Measurements from ENCODE around the gene AGPAT2. TPM values are rescaled to one million over a fixed set of nuclear protein-coding genes. Genes with fewer than 3 reads are reported as not detected.
"Not testable (repeated sequence)": the region's sequence is repeated elsewhere in the genome, so short reads cannot be mapped to it uniquely, and the experiment has no call there.

AGPAT2 gene
- total RNA-seq, 1 experiment from 2014 or later = 103 TPM

DNA sequence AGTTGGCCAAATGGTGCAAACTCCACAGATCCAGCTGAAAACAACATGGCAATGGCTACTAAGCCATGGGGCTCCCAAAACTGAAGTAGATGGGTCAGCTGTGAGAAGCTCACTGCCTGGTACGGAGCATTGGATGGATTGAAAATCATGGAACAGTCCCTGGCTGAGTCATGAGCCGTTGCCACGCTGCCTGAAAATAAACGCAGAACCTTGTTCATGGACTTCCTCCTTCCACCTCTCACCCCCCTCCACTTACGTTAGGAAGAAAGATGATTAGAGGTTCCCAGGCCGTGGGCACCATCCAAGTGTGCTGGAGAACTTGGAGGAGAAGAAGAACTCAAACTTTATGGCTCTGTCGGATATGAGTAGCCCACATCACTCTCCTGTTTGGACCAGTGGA, 18.3 kb upstream of the AGPAT2 start:
- ATAC-seq (no peak), DNase-seq (no peak)
- ChIA-PET CTCF (no interaction called here), POLR2A (ENCODE audit: unreplicated experiment) (no interaction called here)
- Histone ChIP-seq H3K27ac (ENCODE audit: low read length) (no peak overlapping the region), H2AFZ (ENCODE audit: low read length) (no peak overlapping the region), H3K4me3 (ENCODE audit: low read length) (no peak overlapping the region), H3K4me1 (ENCODE audit: insufficient read depth, low read length) (no peaks in the 10 kb centered on the region), H3K36me3 (ENCODE audit: low read depth, low read length) (no peaks in the 10 kb centered on the region), H3K4me2 (ENCODE audit: low read length) (no peak overlapping the region), H4K20me1 (ENCODE audit: low read length) (no peaks in the 10 kb centered on the region), H3F3A (ENCODE audit: low read length, unreplicated experiment) (no peaks in the 10 kb centered on the region), H3K9me2 (replicated peaks; ENCODE audit: low read length) (no peaks in the 10 kb centered on the region), H3K9me3 (ENCODE audit: low read length) (no peaks in the 10 kb centered on the region), H3K9ac (ENCODE audit: low read length) (no peak overlapping the region), H3K79me2 (ENCODE audit: low read length) (no peaks in the 10 kb centered on the region), H3K27me3 (ENCODE audit: low read length) (no peaks in the 10 kb centered on the region)
- TF ChIP-seq, protein P1, sequence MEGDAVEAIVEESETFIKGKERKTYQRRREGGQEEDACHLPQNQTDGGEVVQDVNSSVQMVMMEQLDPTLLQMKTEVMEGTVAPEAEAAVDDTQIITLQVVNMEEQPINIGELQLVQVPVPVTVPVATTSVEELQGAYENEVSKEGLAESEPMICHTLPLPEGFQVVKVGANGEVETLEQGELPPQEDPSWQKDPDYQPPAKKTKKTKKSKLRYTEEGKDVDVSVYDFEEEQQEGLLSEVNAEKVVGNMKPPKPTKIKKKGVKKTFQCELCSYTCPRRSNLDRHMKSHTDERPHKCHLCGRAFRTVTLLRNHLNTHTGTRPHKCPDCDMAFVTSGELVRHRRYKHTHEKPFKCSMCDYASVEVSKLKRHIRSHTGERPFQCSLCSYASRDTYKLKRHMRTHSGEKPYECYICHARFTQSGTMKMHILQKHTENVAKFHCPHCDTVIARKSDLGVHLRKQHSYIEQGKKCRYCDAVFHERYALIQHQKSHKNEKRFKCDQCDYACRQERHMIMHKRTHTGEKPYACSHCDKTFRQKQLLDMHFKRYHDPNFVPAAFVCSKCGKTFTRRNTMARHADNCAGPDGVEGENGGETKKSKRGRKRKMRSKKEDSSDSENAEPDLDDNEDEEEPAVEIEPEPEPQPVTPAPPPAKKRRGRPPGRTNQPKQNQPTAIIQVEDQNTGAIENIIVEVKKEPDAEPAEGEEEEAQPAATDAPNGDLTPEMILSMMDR (conservative IDR thresholded peaks at IDR 0.05; ENCODE audit: low read depth, low read length) = no peak
- no peak for TF ChIP-seq EZH2phosphoT487 (IDR thresholded peaks at IDR 0.05; ENCODE audit: borderline replicate concordance, low read length)
- TF ChIP-seq EZH2 (IDR thresholded peaks at IDR 0.05; ENCODE audit: low read length, unreplicated experiment) = no peak
- intact Hi-C loops (cut with micrococcal nuclease) = no loop called here
- no TSS peak for BruUV-seq (replicated peaks)

DNA sequence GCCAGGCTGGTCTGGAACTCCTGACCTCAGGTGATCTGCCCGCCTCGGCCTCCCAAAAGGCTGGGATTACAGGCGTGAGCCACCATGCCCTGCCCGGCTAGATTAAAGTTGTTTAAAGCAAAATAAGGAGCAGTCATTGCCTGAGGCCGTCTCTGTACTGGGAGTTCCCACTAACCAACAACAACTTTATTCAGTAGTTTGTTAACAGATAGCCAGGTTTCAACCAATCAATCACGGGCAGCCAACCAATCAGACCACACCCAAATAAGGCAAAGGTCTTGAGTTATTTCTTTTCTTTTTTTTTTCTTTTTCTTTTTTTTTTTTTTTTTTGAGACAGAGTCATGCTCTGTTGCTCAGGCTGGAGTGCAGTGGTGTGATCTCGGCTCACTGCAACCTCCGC, 17.5 kb upstream of the AGPAT2 start:
- H3K36me3 ChIP-seq (ENCODE audit: low read depth, low read length); ATAC-seq; H3K4me2 ChIP-seq (ENCODE audit: low read length); H3K4me1 ChIP-seq (ENCODE audit: insufficient read depth, low read length); H2AFZ ChIP-seq (ENCODE audit: low read length); H3F3A ChIP-seq (ENCODE audit: low read length, unreplicated experiment); H4K20me1 ChIP-seq (ENCODE audit: low read length); H3K27ac ChIP-seq (ENCODE audit: low read length); H3K4me3 ChIP-seq (ENCODE audit: low read length); H3K9me3 ChIP-seq (ENCODE audit: low read length); H3K9ac ChIP-seq (ENCODE audit: low read length); BruUV-seq (replicated peaks); CTCF ChIA-PET; DNase-seq; intact Hi-C loops (cut with micrococcal nuclease); H3K27me3 ChIP-seq (ENCODE audit: low read length); H3K9me2 ChIP-seq (replicated peaks; ENCODE audit: low read length); POLR2A ChIA-PET (ENCODE audit: unreplicated experiment); H3K79me2 ChIP-seq (ENCODE audit: low read length): not testable (repeated sequence)

DNA sequence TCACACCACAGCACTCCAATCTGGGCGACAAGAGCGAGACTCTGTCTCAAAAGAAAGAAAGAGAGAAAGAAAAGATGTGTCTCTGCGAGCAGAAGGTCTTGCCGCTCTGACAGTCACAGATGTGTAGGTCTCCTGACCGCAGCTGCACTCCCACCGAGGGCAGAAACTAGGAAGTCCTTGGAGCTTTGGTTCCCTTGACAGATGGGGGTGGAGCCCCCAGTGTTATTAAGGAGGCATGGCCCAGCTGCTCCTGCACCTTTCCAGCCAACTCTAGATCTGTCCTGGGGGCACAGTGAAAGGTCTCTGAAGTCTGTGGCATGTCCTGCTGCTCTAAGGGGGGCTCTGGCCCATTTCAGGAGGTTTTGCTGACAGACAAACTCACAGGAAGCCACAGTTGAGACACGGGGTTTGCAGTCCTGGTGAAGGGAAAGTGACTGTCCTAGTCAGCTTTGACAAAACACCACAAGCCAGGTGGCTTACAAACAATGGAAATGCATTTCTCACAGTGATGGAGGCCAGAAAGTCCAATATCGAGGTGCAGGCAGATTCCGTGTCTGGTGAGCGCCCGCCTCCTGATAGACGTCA, 16.1 kb upstream of the AGPAT2 start:
- Histone ChIP-seq H3K9me2 (replicated peaks; ENCODE audit: low read length) (no peaks in the 10 kb centered on the region), H3K4me3 (ENCODE audit: low read length) (no peak overlapping the region), H3F3A (ENCODE audit: low read length, unreplicated experiment) (no peaks in the 10 kb centered on the region), H3K9ac (ENCODE audit: low read length) (no peak overlapping the region), H3K36me3 (ENCODE audit: low read depth, low read length) (no peaks in the 10 kb centered on the region), H3K79me2 (ENCODE audit: low read length) (no peaks in the 10 kb centered on the region), H3K4me1 (ENCODE audit: insufficient read depth, low read length) (no peaks in the 10 kb centered on the region), H3K9me3 (ENCODE audit: low read length) (no peaks in the 10 kb centered on the region), H2AFZ (ENCODE audit: low read length) (no peak overlapping the region), H4K20me1 (ENCODE audit: low read length) (no peaks in the 10 kb centered on the region), H3K4me2 (ENCODE audit: low read length) (no peak overlapping the region), H3K27me3 (ENCODE audit: low read length) (no peaks in the 10 kb centered on the region), H3K27ac (ENCODE audit: low read length) (no peak overlapping the region)
- ATAC-seq (no peak), DNase-seq (no peak)
- TF ChIP-seq EZH2 (IDR thresholded peaks at IDR 0.05; ENCODE audit: low read length, unreplicated experiment) = no peak
- TF ChIP-seq, protein P1 (conservative IDR thresholded peaks at IDR 0.05; ENCODE audit: low read depth, low read length) = no peak
- TF ChIP-seq EZH2phosphoT487 (IDR thresholded peaks at IDR 0.05; ENCODE audit: borderline replicate concordance, low read length) = no peak
- intact Hi-C loops (cut with micrococcal nuclease) = no loop called here
- ChIA-PET POLR2A (ENCODE audit: unreplicated experiment) (no interaction called here), CTCF (no interaction called here)
- no TSS peak for BruUV-seq (replicated peaks)
